ENCODE data around the gene TBX10.
A peak's percentile ranks its signal among the peaks of the same experiment; 100 is the strongest.

DNA sequence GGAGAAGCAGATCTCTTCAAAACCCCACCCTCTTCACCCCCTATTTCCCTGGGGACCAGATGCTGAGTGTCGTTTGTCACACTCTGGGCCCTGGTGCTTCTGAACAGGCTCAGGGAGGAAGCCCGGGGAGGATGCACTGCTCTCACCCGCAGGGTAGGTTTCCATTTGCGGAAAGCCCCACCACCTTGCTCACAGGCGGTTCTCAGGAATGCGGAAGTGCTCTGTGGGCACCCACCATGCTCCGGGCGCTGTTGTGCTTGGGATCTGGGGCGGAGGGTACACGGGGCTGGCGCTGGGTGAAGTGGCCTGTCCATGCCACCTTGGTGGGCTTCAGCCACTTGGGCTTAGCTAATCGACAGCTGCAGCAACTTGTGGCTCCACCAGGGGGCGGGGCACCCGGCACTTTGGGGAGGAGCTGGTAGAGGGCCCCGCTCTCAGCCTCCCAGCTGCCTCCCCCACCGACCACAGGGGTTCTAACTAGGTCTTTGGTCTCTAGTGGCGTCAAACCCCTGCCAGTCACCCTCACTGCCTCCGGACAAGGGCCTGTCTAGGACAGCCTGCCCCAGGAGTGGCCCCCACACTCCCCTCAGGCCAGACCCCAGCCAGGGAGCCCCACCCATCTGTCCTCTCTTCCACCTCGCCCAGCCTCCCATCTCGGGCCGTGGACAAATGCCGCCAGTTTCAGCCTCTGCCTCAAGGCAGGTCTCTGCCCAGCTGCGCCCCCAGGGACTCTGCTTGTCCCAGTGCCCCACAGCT is 25.4 kb downstream of the TBX10 start:
- peak in 1 of 2 donors; percentile 58 for TF ChIP-seq POLR2AphosphoS5 (IDR thresholded peaks at IDR 0.05)
- peak; percentile 48 to 74 (median 67) for TF ChIP-seq CTCF (IDR thresholded peaks at IDR 0.05)

All from upper lobe of left lung (tissue), 4 donors.